LHCN-M2 (cell line): Measurements from ENCODE around the gene TST. TPM values are rescaled to one million over a fixed set of nuclear protein-coding genes. Genes with fewer than 3 reads are reported as not detected.
"Not testable (repeated sequence)": the region's sequence is repeated elsewhere in the genome, so short reads cannot be mapped to it uniquely, and the experiment has no call there.

Source experiments
- DNase-seq: peaks from one replicate; pipeline ENCODE4 v3.0.0-alpha.2; 2012; ENCODE audit warnings: low read depth
- total RNA-seq: library from RNA; depleted of rRNA; stranded (reverse); fragments of >200 nt; gene quantifications from 2 replicates; pipeline ENCODE4 v1.2.3, GENCODE V29; 2014

TST gene
- total RNA-seq, 1 experiment from 2014 or later = 18.4 TPM

GRCh38 chr22:37015587-37015878 lies 3.7 kb downstream of the TST start:
- no peak for DNase-seq

- DNase-seq = no peak
Observed at GRCh38 chr22:37014835-37015586, 4.2 kb downstream of the TST start.

GRCh38 chr22:37014415-37014806 lies 4.8 kb downstream of the TST start:
- no peak for DNase-seq

GRCh38 chr22:37012956-37013355 lies 6.3 kb downstream of the TST start:
- no peak for DNase-seq

GRCh38 chr22:37012262-37012904 lies 6.9 kb downstream of the TST start:
- no peak for DNase-seq

- no peak for DNase-seq
Observed at GRCh38 chr22:37011472-37011871, 7.8 kb downstream of the TST start.

- DNase-seq = no peak
Observed at GRCh38 chr22:37010976-37011375, 8.3 kb downstream of the TST start.

GRCh38 chr22:37010174-37010573 lies 9.1 kb downstream of the TST start:
- DNase-seq = no peak

GRCh38 chr22:37009490-37009889 lies 9.8 kb downstream of the TST start:
- no peak for DNase-seq

- DNase-seq = no peak
Observed at GRCh38 chr22:37008365-37008764, 10.9 kb downstream of the TST start.

- no peak for DNase-seq
Observed at GRCh38 chr22:37007651-37008050, 11.6 kb downstream of the TST start.

- no peak for DNase-seq
Observed at GRCh38 chr22:37002633-37003032, 16.6 kb downstream of the TST start.

- DNase-seq = no peak
Observed at GRCh38 chr22:37001826-37002225, 17.4 kb downstream of the TST start.

GRCh38 chr22:37000676-37001534 lies 18.3 kb downstream of the TST start:
- no peak for DNase-seq

- no peak for DNase-seq
Observed at GRCh38 chr22:36999463-36999862, 19.8 kb downstream of the TST start.

GRCh38 chr22:36998620-36999351 lies 20.5 kb downstream of the TST start:
- DNase-seq = peak; percentile 22

- no peak for DNase-seq
Observed at GRCh38 chr22:36997746-36998145, 21.5 kb downstream of the TST start.

- no peak for DNase-seq
Observed at GRCh38 chr22:36991206-36991605, 28.0 kb downstream of the TST start.

GRCh38 chr22:36990457-36990856 lies 28.8 kb downstream of the TST start:
- no peak for DNase-seq

- not testable (repeated sequence) for DNase-seq
Observed at GRCh38 chr22:36989012-36989411, 30.2 kb downstream of the TST start.

- no peak for DNase-seq
Observed at GRCh38 chr22:36988075-36988832, 31.0 kb downstream of the TST start.
